A673 (cell line): Measurements from ENCODE around the gene B2M. TPM values are rescaled to one million over a fixed set of nuclear protein-coding genes. Genes with fewer than 3 reads are reported as not detected.

Experiments used
- BruUV-seq: library from RNA; stranded (reverse); fragments of 400-500 nt; replicated peaks from 2 replicates; lab custom pipeline; 2021; lab: Mats Ljungman, UMichigan
- CTCF ChIA-PET: fragments of 300-600 bp; sonication (Branson Sonifier 250); formaldehyde crosslinking; loops from one replicate; lab custom pipeline; 2022; ENCODE audit warnings: antibody characterized with exemption; lab: Charles Lee
- POLR2A ChIA-PET: fragments of 300-600 bp; sonication (Branson Sonifier 250); formaldehyde crosslinking; loops from one replicate; lab custom pipeline; 2022; ENCODE audit warnings: antibody characterized with exemption; ENCODE audit not compliant: low non-redundant PET; lab: Charles Lee
- DNase-seq: peaks from one replicate; pipeline ENCODE4 v3.0.0-alpha.2; 2015; ENCODE audit warnings: low spot score
- H3K27ac ChIP-seq: fragments of 200-600 bp; sonication (generic); 2 replicates; pipeline ENCODE4 v1.5.1; 2016; ENCODE audit warnings: mixed run types, low read depth, mild to moderate bottlenecking, mixed read lengths, antibody characterized with exemption, low read length; ENCODE audit not compliant: poor library complexity, severe bottlenecking
- H3K27me3 ChIP-seq: fragments of 200-600 bp; sonication (generic); replicated peaks from 2 replicates; pipeline ENCODE4 v1.6.1; 2017; ENCODE audit warnings: mixed run types, low read depth, mild to moderate bottlenecking, mixed read lengths, antibody characterized with exemption, low read length; ENCODE audit not compliant: insufficient read depth, poor library complexity
- H3K36me3 ChIP-seq: fragments of 200-600 bp; sonication (generic); 2 replicates; pipeline ENCODE4 v1.6.1; 2016; ENCODE audit warnings: mixed run types, mild to moderate bottlenecking, mixed read lengths, antibody characterized with exemption, low read length; ENCODE audit not compliant: insufficient read depth, poor library complexity, severe bottlenecking
- H3K4me1 ChIP-seq: fragments of 200-600 bp; sonication (generic); 2 replicates; pipeline ENCODE4 v1.6.1; 2017; ENCODE audit warnings: mixed run types, mild to moderate bottlenecking, mixed read lengths, antibody characterized with exemption, low read length; ENCODE audit not compliant: insufficient read depth, poor library complexity, severe bottlenecking
- H3K4me3 ChIP-seq: fragments of 200-600 bp; sonication (generic); 2 replicates; pipeline ENCODE4 v1.5.1; 2016; ENCODE audit warnings: low read depth, mixed run types, mild to moderate bottlenecking, mixed read lengths, low read length; ENCODE audit not compliant: poor library complexity, severe bottlenecking
- H3K9me3 ChIP-seq: fragments of 200-600 bp; sonication (generic); 2 replicates; pipeline ENCODE4 v1.6.1; 2016; ENCODE audit warnings: mixed run types, low read depth, mild to moderate bottlenecking, mixed read lengths, antibody characterized with exemption, low read length; ENCODE audit not compliant: poor library complexity, severe bottlenecking
- EZH2 ChIP-seq: fragments of 200-600 bp; sonication (generic); IDR thresholded peaks from 2 replicates; pipeline ENCODE4 v1.6.1; 2017; ENCODE audit warnings: borderline replicate concordance, low read depth, mild to moderate bottlenecking, mixed read lengths, antibody characterized with exemption, low read length; ENCODE audit not compliant: poor library complexity, severe bottlenecking
- intact Hi-C: fragments of 100-400 bp; cut with micrococcal nuclease; formaldehyde crosslinking; loops from one replicate; pipeline ENCODE4 v1.10.0; 2022; ENCODE audit not compliant: unreplicated experiment
- total RNA-seq: library from RNA; stranded (reverse); gene quantifications from 2 replicates; pipeline ENCODE4 v1.2.3, GENCODE V29; 2021
- TF ChIP-seq, protein P1 (sequence below): fragments of 300-800, 200-600 bp; sonication (generic); conservative IDR thresholded peaks from 2 replicates; pipeline ENCODE4 v1.5.1; 2017; ENCODE audit warnings: low read depth, mild to moderate bottlenecking, antibody characterized with exemption, low read length, moderate library complexity, mixed read lengths

Gene B2M
- total RNA-seq, 1 experiment from 2014 or later: 1,873 TPM

DNA sequence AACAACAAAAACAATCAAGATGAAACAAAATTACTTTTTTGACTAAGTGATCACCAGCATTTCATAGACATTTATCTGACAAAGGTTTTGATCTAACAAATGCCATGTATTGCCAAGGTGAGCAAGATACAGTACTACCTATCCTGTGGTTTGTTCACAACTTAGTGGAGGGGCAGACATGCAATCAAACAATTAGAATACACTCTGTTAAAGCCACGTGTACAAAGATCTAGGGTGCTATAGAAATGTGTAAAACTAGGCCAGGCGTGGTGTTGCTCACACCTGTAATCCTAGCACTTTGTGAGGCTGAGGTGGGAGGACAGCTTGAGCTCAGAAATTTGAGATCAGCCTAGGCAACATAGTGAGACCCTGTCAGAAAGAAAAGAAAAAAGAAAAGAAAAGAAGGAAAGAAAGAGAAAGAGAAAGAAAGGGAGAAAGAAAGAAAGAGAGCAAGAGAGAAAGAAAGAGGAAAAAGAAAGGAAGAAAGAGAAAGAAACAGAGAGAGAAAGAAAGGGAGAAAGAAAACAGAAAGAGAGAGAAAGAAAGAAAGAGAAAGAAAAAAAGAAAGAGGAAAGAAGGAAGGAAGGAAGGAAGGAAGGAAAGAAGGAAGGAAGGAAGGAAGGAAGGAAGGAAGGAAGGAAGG is 23.6 kb downstream of the B2M start:
- intact Hi-C loops: no loop called here
- H3K27ac ChIP-seq: peak overlapping the region; percentile 78
- no peak overlapping the region for H3K4me3 ChIP-seq
- H3K36me3 ChIP-seq: peaks cover 17% of the 10 kb centered on the region
- BruUV-seq: no TSS peak
- DNase-seq: no peak
- peaks cover 38% of the 10 kb centered on the region for H3K4me1 ChIP-seq
- TF ChIP-seq, protein P1, sequence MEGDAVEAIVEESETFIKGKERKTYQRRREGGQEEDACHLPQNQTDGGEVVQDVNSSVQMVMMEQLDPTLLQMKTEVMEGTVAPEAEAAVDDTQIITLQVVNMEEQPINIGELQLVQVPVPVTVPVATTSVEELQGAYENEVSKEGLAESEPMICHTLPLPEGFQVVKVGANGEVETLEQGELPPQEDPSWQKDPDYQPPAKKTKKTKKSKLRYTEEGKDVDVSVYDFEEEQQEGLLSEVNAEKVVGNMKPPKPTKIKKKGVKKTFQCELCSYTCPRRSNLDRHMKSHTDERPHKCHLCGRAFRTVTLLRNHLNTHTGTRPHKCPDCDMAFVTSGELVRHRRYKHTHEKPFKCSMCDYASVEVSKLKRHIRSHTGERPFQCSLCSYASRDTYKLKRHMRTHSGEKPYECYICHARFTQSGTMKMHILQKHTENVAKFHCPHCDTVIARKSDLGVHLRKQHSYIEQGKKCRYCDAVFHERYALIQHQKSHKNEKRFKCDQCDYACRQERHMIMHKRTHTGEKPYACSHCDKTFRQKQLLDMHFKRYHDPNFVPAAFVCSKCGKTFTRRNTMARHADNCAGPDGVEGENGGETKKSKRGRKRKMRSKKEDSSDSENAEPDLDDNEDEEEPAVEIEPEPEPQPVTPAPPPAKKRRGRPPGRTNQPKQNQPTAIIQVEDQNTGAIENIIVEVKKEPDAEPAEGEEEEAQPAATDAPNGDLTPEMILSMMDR: no peak
- no peak for TF ChIP-seq EZH2
- H3K9me3 ChIP-seq: no peaks in the 10 kb centered on the region
- POLR2A ChIA-PET: interaction anchor here (0.7 kb wide), 3 partner anchors 22 to 424 kb away, joined by 3 to 12 read pairs (median 10); no protein-coding TSS in a partner anchor
- CTCF ChIA-PET: interaction anchor here (0.9 to 1.9 kb wide), 2 partner anchors 151 to 383 kb away, joined by 4 to 5 read pairs; no protein-coding TSS in a partner anchor
- no peaks in the 10 kb centered on the region for H3K27me3 ChIP-seq

DNA sequence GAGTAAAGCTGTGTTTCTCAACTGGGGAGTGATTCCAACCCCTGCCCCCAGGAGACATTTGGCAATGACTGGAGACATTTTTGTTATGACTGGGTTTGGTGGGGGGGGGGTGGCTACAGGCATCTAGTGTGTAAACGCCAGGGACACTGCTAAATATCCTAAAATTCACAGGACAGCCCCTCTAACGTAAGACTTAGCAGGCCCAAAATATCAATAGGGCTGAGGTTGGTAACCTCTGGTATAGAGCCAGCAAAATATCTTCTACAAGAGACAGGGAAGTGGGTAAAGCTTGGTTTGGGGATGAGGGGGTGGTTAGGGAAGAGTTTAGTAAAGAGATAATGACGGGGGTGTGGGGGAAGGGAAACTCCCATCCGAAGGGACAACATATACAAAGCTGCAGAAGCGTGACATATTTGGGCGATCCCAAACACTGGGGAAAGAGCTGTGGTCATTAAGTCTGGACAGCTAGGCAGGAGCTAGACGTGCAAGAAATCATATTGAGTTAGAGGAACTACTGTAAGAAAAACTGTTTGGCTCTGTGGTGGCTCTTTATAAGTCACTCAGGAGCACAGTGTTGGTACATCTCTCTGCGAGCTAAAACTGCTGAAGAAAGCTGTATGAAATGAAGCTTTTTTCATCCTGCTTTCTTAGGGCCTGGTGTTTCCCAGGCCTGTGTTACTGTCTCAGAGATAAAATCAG is 24.3 kb downstream of the B2M start:
- TF ChIP-seq, protein P1: no peak
- TF ChIP-seq EZH2: no peak
- no peak overlapping the region for H3K4me3 ChIP-seq
- peaks cover 38% of the 10 kb centered on the region for H3K4me1 ChIP-seq
- peaks cover 17% of the 10 kb centered on the region for H3K36me3 ChIP-seq
- peak overlapping the region; percentile 78 for H3K27ac ChIP-seq
- intact Hi-C loops: loop anchor here (2.0 kb wide), 1 partner anchor 79 kb away; no protein-coding TSS in a partner anchor
- no peaks in the 10 kb centered on the region for H3K9me3 ChIP-seq
- no peaks in the 10 kb centered on the region for H3K27me3 ChIP-seq
- DNase-seq: peak; percentile 45
- POLR2A ChIA-PET: interaction anchor here (0.7 to 1.3 kb wide), 2 partner anchors 66 to 71 kb away, joined by 9 to 10 read pairs; no protein-coding TSS in a partner anchor
- CTCF ChIA-PET: interaction anchor here (0.9 to 3.3 kb wide), 4 partner anchors 22 to 382 kb away, joined by 4 to 17 read pairs (median 8); partner anchors contain the start of gene SPG11
- no TSS peak for BruUV-seq

DNA sequence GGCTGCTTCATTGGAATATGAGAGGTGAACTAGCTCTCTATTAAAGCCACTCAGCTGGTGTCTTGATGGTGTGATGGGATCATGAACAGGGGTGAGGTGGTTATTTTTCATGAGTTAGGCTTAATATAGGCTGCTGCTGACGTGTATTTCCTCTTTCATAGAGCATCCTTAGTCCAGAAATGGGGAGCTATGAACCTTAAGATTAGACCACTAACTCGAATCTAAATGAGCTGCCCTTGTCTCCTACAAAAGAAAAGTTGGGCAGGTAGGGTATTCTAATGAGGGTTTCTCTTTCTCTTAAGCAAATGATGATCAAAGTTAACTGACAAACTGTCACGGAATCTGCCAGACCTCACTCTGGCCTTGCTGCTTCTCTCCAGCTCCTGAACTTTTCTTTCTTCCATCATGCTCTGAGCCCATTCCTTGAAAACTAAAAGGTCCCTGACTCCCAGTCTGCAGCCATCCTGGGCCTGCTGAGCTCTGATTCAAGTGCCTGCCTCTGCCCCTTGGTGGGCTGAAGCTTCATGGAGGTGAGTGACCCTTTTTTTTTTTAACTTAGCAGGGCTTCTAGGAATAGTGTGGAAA is 25.0 kb downstream of the B2M start, which contains the start of gene TRIM69:
Gene TRIM69, plus strand, starts transcription at position 348 of the 585 bp plus-strand sequence. Its CDS starts 177 bp downstream, at position 525.
- Histone ChIP-seq H3K4me1 (peaks cover 35% of the 10 kb centered on the region), H3K27ac (peak within 1 kb of the TSS; percentile 78), H3K27me3 (no peaks in the 10 kb centered on the region), H3K36me3 (peaks cover 15% of the 10 kb centered on the region), H3K9me3 (no peaks in the 10 kb centered on the region), H3K4me3 (no peak within 1 kb of the TSS)
- TF ChIP-seq, protein P1: no peak
- TF ChIP-seq EZH2: no peak
- DNase-seq: no peak
- intact Hi-C loops: loop anchor here (2.0 kb wide), 1 partner anchor 79 kb away; no protein-coding TSS in a partner anchor
- ChIA-PET CTCF (interaction anchor here (0.7 to 3.3 kb wide), 5 partner anchors 19 to 382 kb away, joined by 3 to 17 read pairs (median 5); partner anchors contain the start of gene SPG11), POLR2A (interaction anchor here (1.3 kb wide), 1 partner anchor 72 kb away, joined by 9 read pairs; no protein-coding TSS in a partner anchor)
- BruUV-seq: no TSS peak
